SHP77 treated with DMSO at 0.1 percent for 48 hours (cell line): ENCODE results near the gene SERP2.
"Not testable (repeated sequence)": the region's sequence is repeated elsewhere in the genome, so short reads cannot be mapped to it uniquely, and the experiment has no call there.

Source experiments
- DNase-seq: peaks from one replicate; lab custom pipeline; 2025; lab: John Stamatoyannopoulos, UW

SERP2 gene

DNA sequence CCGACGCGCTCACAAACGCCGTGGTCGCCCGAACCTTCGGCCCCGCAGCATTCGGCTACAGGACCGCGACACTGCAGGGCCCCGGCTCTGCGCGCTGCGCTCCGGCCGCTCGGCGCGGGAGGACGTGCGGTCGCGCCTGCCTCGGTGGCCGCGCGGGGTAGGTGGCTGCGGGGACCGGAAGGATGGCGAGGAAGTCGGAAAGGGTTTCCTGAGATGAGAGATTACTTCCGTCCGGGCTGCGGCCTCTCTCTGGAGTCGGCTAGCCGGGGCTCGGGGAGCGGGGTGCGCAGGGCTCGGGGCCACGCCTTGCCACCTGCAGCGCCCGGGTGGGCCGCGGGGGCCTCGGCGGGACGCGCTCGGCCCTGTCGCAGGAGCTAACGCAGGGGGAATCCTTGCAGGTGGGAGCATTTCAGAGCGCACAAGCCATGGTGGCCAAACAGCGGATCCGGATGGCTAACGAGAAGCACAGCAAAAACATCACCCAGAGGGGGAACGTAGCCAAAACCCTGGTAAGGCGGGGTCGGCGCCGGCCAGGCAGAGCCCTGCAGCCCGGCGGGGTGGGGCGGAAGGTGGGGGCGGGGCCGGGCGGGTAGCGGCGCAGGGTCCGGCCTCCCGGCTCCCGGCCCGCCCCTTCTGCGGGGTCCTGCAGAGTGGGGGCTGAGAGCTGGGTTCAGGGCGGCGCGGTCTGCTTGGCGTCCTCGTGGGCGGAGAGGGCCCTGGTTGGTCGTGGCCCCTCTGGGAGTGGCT, at the start of gene SERP2:
Gene SERP2, plus strand, starts transcription at position 224 of the 747 bp plus-strand sequence. Its CDS starts 202 bp downstream, at position 426.
- DNase-seq = peak; percentile 24

DNA sequence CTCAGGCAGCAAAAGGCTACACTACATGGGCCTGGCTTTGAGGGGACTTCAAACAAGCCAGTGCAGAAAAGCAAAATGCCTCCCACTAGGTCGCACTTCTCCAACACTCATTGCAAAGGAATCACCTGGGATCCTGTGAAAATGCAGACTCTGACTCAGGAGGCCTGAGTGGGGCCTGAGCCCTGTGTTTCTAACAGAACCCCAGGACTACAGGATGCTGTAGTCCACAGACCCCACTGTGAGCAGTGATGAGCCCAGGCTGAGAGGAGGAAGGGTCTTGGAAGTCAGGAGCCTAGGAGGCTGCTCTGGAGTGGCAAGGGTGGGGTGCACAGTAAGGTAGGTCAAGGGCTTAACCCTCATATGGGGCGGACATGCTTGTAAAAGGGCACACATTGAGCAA, 46.7 kb upstream of the SERP2 start:
- DNase-seq = no peak

DNA sequence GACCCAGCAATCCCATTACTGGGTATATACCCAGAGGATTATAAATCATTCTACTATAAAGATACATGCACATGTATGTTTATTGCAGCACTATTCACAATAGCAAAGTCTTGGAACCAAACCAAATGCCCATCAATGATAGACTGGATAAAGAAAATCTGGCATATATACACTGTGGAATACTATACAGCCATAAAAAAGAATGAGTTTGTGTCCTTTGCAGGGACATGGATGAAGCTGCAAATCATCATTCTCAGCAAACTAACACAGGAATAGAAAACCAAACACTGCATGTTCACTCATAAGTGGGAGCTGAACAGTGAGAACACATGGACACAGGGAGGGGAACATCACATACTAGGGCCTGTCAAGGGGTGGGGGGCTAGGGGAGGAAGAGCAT, 44.6 kb upstream of the SERP2 start:
- DNase-seq = not testable (repeated sequence)

DNA sequence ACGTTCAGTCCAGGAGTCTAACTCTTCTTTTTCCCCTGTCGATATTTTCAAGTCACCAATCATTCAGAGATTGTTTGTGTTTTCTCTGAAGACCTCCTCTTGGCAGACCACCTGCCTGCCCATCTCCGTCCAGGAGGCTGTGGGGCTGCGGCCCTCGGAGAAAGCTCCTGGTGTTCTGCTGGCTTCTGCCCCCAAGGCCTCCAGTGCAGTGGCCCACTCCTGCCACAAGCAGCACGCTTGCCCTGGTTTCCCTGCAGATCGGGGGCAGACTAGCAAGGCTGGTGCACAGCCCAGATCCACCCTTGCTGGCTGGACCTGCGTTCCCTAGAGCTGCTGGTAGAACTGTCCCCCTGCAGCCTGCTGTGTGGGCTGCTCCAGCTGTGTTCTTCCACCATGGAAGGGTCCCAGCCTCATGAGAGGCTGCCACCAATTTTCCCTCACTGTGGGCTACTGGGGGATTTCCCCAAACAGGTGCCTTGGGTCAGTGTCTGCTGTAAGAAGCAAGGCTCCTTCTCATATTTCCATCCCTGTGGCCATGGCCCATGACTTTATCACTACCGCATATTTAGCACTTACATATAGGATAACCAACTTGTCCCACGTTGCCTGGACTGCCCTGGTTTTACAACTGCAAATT, 43.6 kb upstream of the SERP2 start:
- no peak for DNase-seq

DNA sequence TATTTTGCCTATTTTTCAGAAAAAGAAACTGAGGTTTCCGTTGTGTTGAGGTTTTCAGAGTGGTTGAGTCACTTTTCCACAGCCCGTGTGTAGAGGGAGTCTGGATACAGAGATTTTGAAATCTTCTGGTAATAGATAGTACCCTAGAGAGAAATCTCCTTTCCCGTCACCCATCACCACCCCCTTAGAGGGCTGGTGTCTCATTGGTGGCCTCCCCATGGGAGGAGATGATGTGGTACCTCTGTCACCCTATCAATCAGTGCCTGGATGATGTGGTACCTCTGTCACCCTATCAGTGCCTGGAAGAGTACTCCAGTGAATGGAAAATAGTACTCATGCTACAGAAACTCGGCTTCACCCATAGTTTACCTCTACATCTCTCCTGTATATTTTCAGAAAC, 42.2 kb upstream of the SERP2 start:
- DNase-seq = no peak

DNA sequence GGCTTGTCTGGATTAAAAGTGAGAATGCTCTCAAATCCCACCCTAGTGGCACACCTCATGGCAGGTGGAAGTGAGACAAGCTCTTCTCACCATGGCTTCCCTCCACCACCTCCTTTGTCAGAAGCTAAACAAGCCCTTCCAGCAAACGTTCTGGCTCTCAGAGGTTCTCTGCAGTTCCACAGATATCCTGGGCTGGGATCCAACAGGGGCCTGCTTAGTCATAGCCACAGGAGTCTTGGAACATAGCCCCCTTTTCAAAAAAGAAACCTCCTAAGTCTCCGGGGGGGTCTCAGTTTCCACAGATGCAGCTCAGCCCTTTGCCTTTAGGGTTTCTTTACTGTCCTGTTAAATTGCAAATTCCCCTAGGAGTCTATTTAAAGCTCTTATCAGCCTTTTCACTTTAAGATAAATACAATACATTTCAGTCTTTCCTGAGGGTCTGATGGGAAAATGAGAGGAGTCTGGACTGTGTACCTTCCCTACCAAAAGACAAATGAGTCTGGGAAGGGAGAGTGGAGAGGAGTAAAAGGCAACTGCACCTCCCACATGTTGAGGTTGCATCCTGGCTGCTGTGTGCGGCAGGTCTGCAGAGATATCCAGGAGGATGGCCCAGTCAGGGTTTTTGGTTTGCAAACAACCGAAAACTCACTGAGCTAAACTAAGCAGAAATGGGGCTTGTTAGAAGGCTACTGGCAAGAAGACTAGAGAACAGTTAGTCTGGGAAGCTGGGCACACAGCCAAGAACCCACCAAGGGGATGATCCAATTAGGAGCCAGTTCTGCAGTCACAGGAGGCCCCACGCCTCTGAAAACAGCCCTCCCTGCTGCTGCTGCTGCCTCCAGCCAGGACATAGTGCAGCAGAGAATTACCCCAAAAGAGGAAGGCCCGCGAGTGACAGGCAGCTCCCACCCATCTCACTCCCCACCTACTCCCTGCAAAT, 41.4 kb upstream of the SERP2 start:
- DNase-seq = no peak

DNA sequence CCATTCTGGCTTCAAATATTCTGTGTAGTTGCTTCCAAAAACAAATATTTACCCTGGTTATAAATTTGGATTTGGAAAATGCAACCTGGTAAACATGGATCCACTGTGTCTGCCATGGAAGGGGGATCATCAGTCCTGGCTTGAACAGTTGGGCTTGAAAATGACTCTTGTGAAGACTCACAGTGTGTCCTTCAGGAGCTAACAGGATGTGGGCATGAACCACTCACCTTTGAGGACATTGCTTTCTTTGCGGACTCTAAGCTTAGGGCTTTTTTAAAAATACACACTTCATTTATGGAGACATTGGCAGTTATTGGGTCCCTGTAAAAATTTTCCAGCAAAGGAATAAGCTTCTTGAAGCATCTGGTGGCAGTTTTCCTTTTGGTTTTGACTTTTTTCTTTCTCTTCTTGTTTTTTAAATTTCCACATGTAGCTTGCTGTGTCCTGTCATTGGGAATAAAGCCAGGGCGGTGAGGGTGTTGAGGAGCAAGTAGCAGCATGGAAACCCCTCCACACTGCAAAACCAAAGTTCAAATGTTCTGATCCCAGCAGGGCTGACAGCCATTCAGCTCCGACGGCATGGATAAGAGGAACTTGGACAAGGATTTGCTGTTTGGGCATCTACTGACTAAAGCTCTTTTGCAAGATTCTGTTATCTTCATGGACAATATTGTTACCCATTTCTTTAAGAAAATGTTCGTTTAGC, 39.5 kb upstream of the SERP2 start:
- DNase-seq = no peak

DNA sequence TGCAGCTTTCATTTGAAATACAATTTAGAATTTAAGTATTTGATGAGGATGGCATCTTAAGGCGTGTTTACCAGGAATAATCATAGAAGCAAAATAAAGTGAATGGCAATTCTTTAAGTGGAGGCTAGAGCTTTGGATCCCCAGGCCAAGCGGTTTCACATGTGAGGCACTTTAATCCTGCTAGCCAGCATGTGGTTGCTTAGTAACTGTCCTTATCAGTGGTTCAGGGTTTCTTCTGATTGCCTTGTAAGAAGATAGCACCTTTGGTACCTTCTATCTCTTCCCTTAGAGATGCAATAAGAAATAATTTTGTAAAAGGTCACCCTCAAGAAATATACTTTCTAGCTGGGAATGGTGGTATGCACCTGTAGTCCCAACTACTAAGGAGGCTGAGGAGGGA, 38.9 kb upstream of the SERP2 start:
- no peak for DNase-seq

DNA sequence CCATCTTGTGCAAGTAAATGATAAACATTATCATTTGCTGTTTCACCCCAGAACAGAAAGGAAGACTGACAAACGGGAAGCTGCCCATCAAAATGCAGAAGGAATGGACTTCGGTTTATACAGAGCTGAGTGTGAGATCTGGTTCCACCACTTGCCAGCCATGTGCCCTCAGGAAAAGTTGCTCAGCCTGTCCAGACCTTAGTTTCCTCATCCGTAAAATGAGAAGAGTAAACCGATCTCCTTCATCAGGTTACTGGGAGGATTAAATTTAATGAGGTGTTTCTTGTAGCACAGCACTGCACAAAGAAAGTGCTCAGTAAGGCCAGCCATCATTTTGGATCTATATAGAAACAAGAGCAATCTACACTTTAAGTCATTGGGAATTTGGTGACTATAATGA, 36.7 kb upstream of the SERP2 start:
- no peak for DNase-seq

DNA sequence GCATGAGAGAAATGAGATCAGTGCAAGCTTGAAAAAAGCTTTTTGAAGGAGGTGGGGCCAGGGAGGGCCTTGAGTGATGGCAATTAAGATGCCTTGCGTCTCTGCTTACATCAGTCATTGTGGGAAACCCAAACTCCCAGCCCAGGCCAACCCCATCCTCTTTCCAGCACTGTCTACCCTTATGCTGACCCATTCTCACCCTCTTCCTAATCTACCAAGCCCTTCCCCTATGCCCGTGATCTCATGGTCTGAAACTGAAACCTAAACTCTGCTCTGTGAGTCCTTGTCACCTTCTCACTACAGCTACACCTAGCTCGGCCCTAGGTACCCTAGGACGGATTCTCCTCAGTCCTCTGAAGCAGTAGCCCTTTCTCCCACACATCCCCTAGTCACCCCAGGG, 36.0 kb upstream of the SERP2 start:
- DNase-seq = no peak

DNA sequence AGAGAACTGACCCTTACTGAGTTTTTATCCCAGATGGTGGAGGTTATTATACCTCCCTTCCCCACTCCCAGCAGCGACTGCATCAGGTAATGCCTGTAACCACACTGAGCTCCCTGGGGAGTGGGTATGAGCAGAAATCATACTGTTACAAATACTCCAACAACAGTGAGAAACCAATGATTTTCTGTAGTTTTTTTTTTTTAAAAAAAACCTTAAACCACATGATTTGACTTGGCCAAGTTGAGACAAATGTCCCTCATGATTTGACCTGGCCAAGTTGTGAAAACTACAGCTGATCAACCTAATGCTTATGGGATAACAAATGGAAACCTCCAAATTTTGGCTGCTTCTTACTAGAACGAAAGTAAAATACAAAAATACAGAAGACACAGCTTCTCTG, 33.1 kb upstream of the SERP2 start:
- no peak for DNase-seq

DNA sequence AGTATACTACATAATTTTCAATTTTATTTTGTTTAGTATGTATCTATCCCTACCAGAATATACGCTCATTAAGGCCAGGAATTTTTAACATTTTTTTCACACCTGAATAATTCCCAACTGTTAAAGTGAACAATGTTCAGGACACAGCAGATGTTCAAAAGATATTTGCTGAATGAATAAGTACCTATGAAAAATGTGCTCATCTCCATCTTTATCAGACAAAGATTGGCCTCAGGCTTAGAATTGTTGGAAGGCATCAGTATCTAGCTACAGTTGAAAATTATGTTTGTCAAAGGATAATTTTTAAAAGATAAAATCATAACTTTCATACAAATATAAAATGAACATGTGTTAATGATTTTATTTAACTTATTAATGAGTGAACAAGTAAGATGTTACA, 30.9 kb upstream of the SERP2 start:
- no peak for DNase-seq

DNA sequence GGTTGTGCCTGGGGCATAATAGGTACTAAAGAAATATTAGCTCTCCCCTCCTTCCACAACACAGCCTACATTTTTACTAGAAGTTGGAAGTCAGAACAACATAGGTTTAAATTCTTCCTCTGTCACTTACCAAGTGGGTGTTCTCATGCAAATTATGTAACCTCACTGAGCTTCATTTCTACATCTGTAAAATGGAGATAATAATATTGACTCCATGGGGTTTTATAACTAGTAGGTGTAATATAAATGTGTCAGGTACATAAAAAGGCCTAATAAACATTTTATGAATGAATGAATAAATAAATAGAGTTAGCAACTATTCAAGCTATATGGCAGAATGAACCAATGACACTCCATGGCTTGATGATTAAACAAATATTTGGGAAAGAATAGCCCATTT, 27.1 kb upstream of the SERP2 start:
- DNase-seq = no peak

DNA sequence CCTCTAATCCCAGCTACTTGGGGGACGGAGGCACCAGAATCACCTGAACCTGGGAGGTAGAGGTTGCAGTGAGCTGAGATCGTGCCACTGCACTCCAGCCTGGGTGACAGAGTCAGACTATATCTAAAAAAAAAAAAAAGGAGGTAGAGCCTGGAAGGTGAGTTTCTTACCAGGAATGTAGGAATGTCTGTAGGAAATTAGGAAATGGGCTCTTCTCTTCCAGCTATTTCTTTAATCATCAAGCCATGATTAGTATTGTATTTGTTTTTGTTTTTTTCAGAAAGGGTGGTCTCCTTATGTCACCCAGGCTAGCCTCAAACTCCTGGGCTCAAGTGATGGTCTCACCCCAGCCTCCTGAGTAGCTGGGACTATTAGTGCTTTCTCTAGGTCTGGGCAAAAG, 26.3 kb upstream of the SERP2 start:
- no peak for DNase-seq

DNA sequence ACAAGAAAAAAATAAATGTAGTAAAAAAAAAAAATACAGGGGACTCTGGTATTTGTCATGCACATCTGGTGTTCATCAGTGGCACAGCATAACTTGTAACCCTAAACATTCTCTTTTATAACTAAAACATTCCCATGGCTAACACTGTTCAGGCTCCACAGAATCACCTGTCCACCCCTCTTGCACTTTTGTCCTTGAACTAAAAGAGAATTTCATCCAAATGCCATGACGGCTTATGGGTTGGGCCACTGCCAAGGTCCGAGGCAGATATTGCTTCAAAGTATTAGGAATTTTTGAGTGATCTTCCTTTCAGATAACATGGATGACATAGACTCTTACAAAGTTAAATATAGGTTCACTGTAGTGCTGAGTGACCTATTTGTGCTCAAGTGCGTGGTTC, 25.7 kb upstream of the SERP2 start:
- DNase-seq = no peak

DNA sequence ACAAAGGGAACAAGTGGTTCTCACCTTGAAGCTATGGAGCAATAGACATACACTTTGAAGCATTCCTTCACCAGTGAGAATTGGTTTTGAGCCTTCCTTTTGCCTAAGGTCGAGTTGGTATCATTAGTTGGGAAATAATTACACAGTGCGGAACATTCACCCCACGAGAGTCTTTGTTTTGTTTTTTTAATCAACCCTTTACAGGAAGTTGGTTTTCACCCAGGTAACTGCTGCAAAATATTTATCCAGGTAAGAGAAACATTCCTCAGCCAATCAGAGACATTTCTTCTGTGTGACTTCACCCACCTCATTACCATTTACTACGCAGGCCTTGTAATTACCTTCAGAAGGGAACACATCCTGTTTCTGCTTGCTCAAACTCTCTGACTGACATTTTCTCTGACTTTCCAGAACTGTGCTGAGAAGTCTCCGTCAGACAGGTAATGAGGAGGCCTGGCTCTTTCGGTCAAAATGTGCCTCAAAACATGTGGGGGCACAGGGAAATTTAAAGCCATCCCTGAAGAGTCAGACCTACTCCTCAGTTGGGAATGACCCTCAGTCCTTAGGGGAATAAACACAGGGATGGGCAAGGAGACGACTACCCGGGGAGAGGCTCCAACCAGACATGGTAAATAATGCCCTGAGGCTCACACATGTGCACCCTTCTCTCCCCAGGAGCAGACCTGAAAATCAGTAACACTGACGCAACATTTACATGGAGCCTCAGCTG, 22.7 kb upstream of the SERP2 start:
- DNase-seq = no peak

DNA sequence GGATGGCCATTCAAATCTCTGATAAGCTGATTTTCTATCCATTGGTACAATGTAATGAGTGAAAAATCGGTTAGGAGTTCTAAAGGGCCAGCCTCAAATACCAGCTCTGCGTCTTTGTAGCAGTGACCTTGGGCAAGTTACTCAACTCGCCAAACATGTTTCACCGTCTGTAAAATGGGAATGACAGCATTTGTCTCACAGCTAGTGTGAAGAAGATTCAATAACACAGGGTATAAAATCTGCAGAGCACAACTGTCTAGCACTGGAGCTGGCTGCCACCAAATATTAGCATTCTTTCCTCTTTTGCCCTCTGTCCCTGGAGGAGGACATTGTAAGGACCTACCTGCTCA, 22.1 kb upstream of the SERP2 start:
- no peak for DNase-seq

DNA sequence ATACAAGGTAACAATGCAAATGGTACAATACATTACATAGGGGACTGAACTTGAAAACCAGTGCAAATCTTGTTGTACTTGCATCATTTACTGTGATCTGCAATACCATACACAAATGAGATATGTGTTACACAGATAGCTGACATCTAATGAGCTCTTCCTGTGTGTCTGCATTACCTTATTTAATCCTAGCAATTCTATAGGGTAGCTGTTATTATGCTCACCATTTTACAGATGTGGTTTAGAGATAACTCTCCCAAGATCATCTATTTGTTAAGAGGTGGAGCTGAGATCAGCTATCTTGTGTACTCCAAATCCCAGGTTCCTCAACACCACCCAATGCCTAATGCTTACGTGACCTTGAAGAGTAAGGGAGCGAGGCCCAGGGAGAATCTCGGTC, 21.4 kb upstream of the SERP2 start:
- DNase-seq = no peak

DNA sequence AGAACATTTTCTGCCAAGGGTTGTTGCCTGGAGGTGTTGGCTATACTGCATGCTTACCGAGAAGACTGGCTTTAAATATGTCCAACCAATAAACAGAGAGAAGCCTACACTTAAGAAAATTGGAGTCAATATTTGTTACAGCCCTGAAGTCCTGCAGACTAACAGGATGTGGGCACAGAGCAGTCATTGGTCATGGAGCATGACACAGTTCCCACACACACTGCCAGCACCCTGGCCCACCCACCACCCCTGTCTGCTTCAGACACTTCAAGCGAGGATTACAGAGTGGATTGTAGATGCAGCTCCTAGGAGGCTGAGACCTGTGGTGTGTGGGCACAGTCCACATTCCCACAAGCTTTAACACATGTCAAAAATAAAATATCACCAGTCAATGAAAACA, 21.0 kb upstream of the SERP2 start:
- DNase-seq = no peak

DNA sequence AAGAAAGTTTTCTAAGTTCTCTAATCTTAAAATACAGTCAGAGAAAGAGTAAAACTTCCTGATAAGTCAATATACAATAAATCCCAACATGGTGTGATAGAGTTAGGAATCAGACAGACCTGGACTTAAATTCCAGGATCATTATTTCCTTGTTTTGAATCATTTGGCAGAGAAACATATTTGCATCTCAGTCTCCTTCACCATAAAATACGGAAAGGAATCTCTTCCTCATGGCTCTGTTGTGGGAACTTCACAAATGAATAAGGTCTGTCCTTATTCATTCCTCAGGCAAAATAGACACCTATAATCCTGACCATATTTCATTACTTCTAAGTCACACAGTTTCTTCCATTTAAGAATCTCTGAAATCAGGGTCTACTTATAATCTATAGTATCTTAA, 19.3 kb upstream of the SERP2 start:
- no peak for DNase-seq

DNA sequence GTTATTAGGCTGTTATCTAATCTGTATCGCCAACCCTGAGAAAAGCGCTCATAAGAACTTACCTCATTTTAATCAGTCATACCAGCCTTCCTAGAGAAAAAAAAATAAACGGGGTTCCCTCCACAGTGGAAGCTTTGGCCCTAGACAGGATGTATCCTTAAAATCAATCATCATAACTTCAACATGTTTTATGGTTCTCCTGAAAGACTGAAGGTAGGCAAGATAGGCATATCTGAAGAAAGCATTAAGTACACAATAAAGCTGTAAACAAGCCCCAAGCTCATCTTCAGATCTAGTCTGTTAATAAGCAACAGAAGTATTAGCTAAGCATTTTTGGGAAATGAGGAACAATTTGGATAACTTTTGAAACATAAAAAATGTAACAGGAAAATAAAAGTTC, 18.7 kb upstream of the SERP2 start:
- DNase-seq = no peak

DNA sequence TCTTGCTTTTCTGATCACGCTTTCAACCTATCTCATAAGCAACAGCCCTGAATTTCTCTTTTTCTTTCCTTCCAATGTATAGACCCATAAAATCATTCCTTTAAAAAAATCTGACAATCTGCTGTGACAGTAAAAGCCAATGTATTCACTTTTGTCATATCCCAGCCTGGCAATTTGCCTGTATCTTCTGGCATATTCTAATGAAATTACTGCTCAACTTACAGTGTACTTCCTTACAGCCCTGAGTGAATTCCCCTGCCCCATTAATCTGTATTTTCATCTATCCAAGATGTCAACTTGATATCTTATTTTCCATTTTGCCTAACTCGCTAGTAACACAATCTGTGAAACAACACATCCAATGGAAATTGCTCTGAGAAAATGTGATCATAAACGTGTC, 18.0 kb upstream of the SERP2 start:
- no peak for DNase-seq
